Naive thymus-derived CD4-positive, alpha-beta T cell (primary cell): Measurements from ENCODE around the gene DOK4. TPM values are rescaled to one million over a fixed set of nuclear protein-coding genes. Genes with fewer than 3 reads are reported as not detected.

Experiments used
- ATAC-seq: fragments of 150-1000 bp; cut with Tn5 transposase; 2 replicates; pipeline ENCODE4 v1.10.0; 2021; ENCODE audit warnings: mild to moderate bottlenecking, moderate library complexity
- CTCF ChIA-PET: fragments of 350-600 bp; sonication (Branson Sonifier 250); formaldehyde crosslinking; loops from one replicate; lab custom pipeline; 2021; ENCODE audit warnings: antibody characterized with exemption; lab: Charles Lee
- POLR2A ChIA-PET: fragments of 350-600 bp; sonication (Branson Sonifier 250); formaldehyde crosslinking; loops from one replicate; lab custom pipeline; 2021; ENCODE audit warnings: antibody characterized with exemption, inconsistent platforms; lab: Charles Lee
- DNase-seq, 9 donors: peaks; one replicate each; pipeline versions ENCODE4 v3.0.0 to v3.0.0-alpha.2; 2020 to 2022; ENCODE audit warnings: mixed read lengths in 1 of 9
- H3K27ac ChIP-seq: one replicate; pipeline ENCODE4 v1.7.0; 2013; ENCODE audit warnings: mild to moderate bottlenecking, low read depth, low read length, moderate library complexity
- H3K27me3 ChIP-seq, 2 donors: one replicate each; pipeline ENCODE4 v1.7.0; 2013; ENCODE audit warnings: low read length in 2 of 2, mild to moderate bottlenecking in 2 of 2, moderate library complexity in 2 of 2; ENCODE audit not compliant: control insufficient read depth in 2 of 2, insufficient read depth in 2 of 2
- H3K36me3 ChIP-seq, 3 experiments: 1 replicate in 2 of 3; 2 replicates in 1 of 3; pipeline ENCODE4 v1.7.0; 2013; ENCODE audit warnings: low read length in 3 of 3, mild to moderate bottlenecking in 3 of 3, moderate library complexity in 1 of 3; ENCODE audit not compliant: insufficient read depth in 3 of 3, control insufficient read depth in 2 of 3
- H3K4me1 ChIP-seq, 2 donors: one replicate each; pipeline ENCODE4 v1.7.0; 2013; ENCODE audit warnings: low read length in 2 of 2, mild to moderate bottlenecking in 2 of 2, moderate library complexity in 1 of 2; ENCODE audit not compliant: control insufficient read depth in 2 of 2, insufficient read depth in 2 of 2
- H3K4me3 ChIP-seq: 2 replicates; pipeline ENCODE4 v1.7.0; 2013; ENCODE audit warnings: mild to moderate bottlenecking, low read length
- H3K9me3 ChIP-seq, 3 experiments: 1 replicate in 2 of 3; 2 replicates in 1 of 3; pipeline ENCODE4 v1.7.0; 2013; ENCODE audit warnings: low read length in 3 of 3; ENCODE audit not compliant: control insufficient read depth in 2 of 3
- H3K27ac Mint-ChIP-seq, 9 donors: one replicate each; pipeline ENCODE4 v1.8.0; 2020 to 2022; ENCODE audit warnings: mixed read lengths in 9 of 9, mild to moderate bottlenecking in 8 of 9, moderate library complexity in 5 of 9, inconsistent platforms in 2 of 9
- H3K27me3 Mint-ChIP-seq, 5 donors: one replicate each; pipeline ENCODE4 v1.8.0; 2021 to 2022; ENCODE audit warnings: mixed read lengths in 5 of 5, mild to moderate bottlenecking in 1 of 5
- H3K36me3 Mint-ChIP-seq, 5 donors: one replicate each; pipeline ENCODE4 v1.8.0; 2020 to 2022; ENCODE audit warnings: mixed read lengths in 5 of 5, mild to moderate bottlenecking in 3 of 5, inconsistent platforms in 1 of 5
- H3K4me1 Mint-ChIP-seq, 7 donors: one replicate each; pipeline ENCODE4 v1.8.0; 2020 to 2022; ENCODE audit warnings: mixed read lengths in 7 of 7, mild to moderate bottlenecking in 3 of 7, inconsistent platforms in 1 of 7
- H3K4me3 Mint-ChIP-seq, 10 donors: one replicate each; pipeline ENCODE4 v1.8.0; 2020 to 2022; ENCODE audit warnings: mild to moderate bottlenecking in 10 of 10, mixed read lengths in 10 of 10, moderate library complexity in 6 of 10, inconsistent platforms in 2 of 10
- H3K9me3 Mint-ChIP-seq, 11 donors: one replicate each; pipeline ENCODE4 v1.8.0; 2020 to 2022; ENCODE audit warnings: mixed read lengths in 11 of 11, mild to moderate bottlenecking in 4 of 11, inconsistent platforms in 1 of 11, moderate library complexity in 1 of 11
- intact Hi-C, 2 donors: fragments of 100-400 bp; cut with micrococcal nuclease; formaldehyde crosslinking; loops; one replicate each; pipeline ENCODE4 v1.15.1; 2023
- polyA plus RNA-seq, 2 donors: library from polyadenylated mRNA; unstranded; fragments of 300-500 nt; fragmentation: Illumina TruSeq; gene quantifications; one replicate each; pipeline ENCODE4 v1.2.3, GENCODE V29; 2021
- total RNA-seq, 6 experiments: library from RNA in 5 of 6; stranded (reverse) in 5 of 6; gene quantifications; 1 replicate in 5 of 6; 2 replicates in 1 of 6; pipeline ENCODE4 v1.2.3 and lab custom pipeline; 2021 to 2026

Gene DOK4
- total and polyA plus RNA-seq, 7 experiments from 2014 or later = 1.6 to 4.6 (median 2.9) TPM

DNA sequence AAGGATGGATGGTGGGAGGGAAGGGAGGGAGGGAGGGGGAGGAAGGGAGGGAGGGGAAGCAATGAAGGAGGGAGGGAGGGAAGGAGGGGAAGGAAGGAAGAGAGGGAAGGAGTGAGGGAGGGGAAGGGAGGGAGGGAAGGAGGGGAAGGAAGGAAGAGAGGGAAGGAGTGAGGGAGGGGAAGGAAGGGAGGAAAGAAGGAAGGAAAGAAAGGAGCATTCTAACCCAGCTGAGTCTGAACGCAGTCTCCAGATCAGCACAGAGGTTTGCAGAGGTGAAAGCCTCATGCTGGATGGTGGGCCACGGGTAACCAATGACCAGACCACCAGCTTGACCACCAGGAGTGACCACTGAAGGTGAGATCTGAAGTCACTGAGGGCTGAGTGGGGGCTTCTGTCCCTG is 63.1 kb downstream of the DOK4 start:
- no peaks in the 10 kb centered on the region for H3K9me3 Mint-ChIP-seq
- Histone ChIP-seq H3K36me3 (peaks cover 0 to 11% (median 0%) of the 10 kb centered on the region in 3 experiments), H3K4me3 (no peak overlapping the region), H3K27ac (no peak overlapping the region), H3K4me1 (peaks cover 8% of the 10 kb centered on the region in 2 donors), H3K9me3 (no peaks in the 10 kb centered on the region), H3K27me3 (no peaks in the 10 kb centered on the region)
- no peak overlapping the region for H3K27ac Mint-ChIP-seq
- peaks cover 0 to 11% (median 0%) of the 10 kb centered on the region in 5 donors for H3K36me3 Mint-ChIP-seq
- no peak overlapping the region for H3K4me3 Mint-ChIP-seq
- ATAC-seq (no peak), DNase-seq (no peak)
- ChIA-PET CTCF (interaction anchor here (0.7 to 1.8 kb wide), 3 partner anchors 10 to 97 kb away, joined by 3 to 11 read pairs (median 4); no protein-coding TSS in a partner anchor), POLR2A (interaction anchor here (1.6 kb wide), 1 partner anchor 18 kb away, joined by 3 read pairs; no protein-coding TSS in a partner anchor)
- intact Hi-C loops = no loop called here
- no peaks in the 10 kb centered on the region for H3K27me3 Mint-ChIP-seq
- H3K4me1 Mint-ChIP-seq = peaks cover 6 to 26% (median 18%) of the 10 kb centered on the region in 7 donors

DNA sequence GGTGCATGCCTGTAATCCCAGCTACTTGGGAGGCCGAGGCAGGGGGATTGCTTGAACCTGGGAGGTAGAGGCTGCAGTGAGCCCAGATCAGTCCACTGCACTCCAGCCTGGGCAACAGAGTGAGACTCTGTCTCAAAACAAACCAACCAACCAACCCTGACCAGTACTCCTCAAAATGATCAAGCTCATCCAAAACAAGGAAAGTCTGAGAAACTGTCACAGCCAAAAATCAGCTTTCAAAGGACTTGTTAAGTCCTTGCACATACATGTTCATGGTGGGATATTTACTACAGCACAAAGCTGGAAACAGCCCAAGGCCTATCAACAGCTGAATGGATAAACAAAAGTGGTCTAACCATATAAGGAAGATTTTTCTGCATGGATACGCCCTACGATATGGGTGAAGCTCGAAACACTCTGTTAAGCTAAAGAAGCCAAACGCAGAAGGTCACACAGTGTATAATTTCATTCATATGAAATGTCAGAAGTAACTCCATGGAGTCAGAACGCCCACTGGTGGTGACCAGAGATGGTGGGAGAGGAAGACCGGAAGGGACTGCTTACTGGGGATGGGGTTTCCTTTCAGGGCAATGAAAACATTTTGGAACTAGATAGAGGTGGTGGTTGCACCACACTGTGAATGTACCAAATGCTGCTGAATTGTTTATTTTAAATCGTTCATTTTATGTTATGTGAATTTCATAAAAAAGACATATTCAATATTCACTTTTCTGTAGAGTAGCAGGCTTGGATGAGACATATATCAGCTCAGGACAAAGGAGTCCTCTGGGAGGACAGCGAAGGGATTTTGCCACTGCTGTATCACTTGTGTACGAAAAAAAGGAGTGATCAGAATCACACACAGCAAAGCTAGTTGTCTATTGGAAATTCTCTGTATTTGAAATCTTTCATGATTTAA is 64.0 kb downstream of the DOK4 start:
- no peaks in the 10 kb centered on the region for H3K27me3 Mint-ChIP-seq

More for the DNA sequence above, 64.0 kb downstream of the DOK4 start:
- Histone ChIP-seq H3K36me3 (peaks cover 0 to 3% (median 0%) of the 10 kb centered on the region in 3 experiments), H3K9me3 (no peaks in the 10 kb centered on the region), H3K27ac (no peak overlapping the region), H3K4me3 (no peak overlapping the region), H3K4me1 (peaks cover 9 to 10% of the 10 kb centered on the region in 2 donors), H3K27me3 (no peaks in the 10 kb centered on the region)
- CTCF ChIA-PET = interaction anchor here (0.6 to 1.8 kb wide), 4 partner anchors 11 to 121 kb away, joined by 3 to 11 read pairs (median 4); no protein-coding TSS in a partner anchor
- H3K4me3 Mint-ChIP-seq = no peak overlapping the region
- intact Hi-C loops = no loop called here
- POLR2A ChIA-PET = interaction anchor here (0.9 to 1.6 kb wide), 3 partner anchors 19 to 100 kb away, joined by 3 read pairs; no protein-coding TSS in a partner anchor
- peaks cover 0 to 2% (median 0%) of the 10 kb centered on the region in 11 donors for H3K9me3 Mint-ChIP-seq
- ATAC-seq (no peak), DNase-seq (no peak)
- H3K27ac Mint-ChIP-seq = peak overlapping the region in 1 of 9 donors; percentile 48
- peaks cover 11 to 29% (median 24%) of the 10 kb centered on the region in 7 donors for H3K4me1 Mint-ChIP-seq
- H3K36me3 Mint-ChIP-seq = peaks cover 0 to 4% (median 0%) of the 10 kb centered on the region in 5 donors

Other genes with a start within 250 kb of the DOK4 start
- gene ARL2BP, start 241.2 kb downstream of the DOK4 start, total RNA-seq = 10 to 100 TPM; 32.6 to 57.7 (median 37.9) TPM
- gene ARL2BP, start 241.2 kb downstream of the DOK4 start, polyA plus RNA-seq = 100 to 1,000 TPM; 146 to 166 TPM
- 1 to 10 TPM in 4 of 5 experiments, under 1 TPM in 1; 0.36 to 8.4 (median 3.3) TPM for gene PLLP, start 201.8 kb downstream of the DOK4 start, total RNA-seq
- gene PLLP, start 201.8 kb downstream of the DOK4 start, polyA plus RNA-seq = 10 to 100 TPM; 10.0 to 26.0 TPM
- 1 to 10 TPM in 1 of 5 experiments, under 1 TPM in 3, not detected in 1; 0.17 to 1.9 (median 0.48) TPM for gene CCL22, start 127.7 kb downstream of the DOK4 start, total RNA-seq
- not detected for gene CCL22, start 127.7 kb downstream of the DOK4 start, polyA plus RNA-seq
- not detected for gene CX3CL1, start 114.0 kb downstream of the DOK4 start, total RNA-seq
- not detected for gene CX3CL1, start 114.0 kb downstream of the DOK4 start, polyA plus RNA-seq
- under 1 TPM in 1 of 5 experiments, not detected in 4; 0.60 TPM for gene CCL17, start 81.7 kb downstream of the DOK4 start, total RNA-seq
- not detected for gene CCL17, start 81.7 kb downstream of the DOK4 start, polyA plus RNA-seq
- 10 to 100 TPM; 33.6 to 52.8 (median 35.8) TPM for gene CIAPIN1, start 39.1 kb downstream of the DOK4 start, total RNA-seq
- 100 to 1,000 TPM in 1 of 2 donors, 10 to 100 TPM in 1; 65.2 to 119 TPM for gene CIAPIN1, start 39.1 kb downstream of the DOK4 start, polyA plus RNA-seq
- 10 to 100 TPM; 16.4 to 45.4 (median 36.6) TPM for gene COQ9, start 39.0 kb downstream of the DOK4 start, total RNA-seq
- 10 to 100 TPM; 25.7 to 51.7 TPM for gene COQ9, start 39.0 kb downstream of the DOK4 start, polyA plus RNA-seq
- 10 to 100 TPM; 63.4 to 96.3 (median 81.4) TPM for gene POLR2C, start 23.8 kb downstream of the DOK4 start, total RNA-seq
- 10 to 100 TPM; 45.0 to 55.7 TPM for gene POLR2C, start 23.8 kb downstream of the DOK4 start, polyA plus RNA-seq
- gene CCDC102A, start 50.1 kb upstream of the DOK4 start, total RNA-seq = 10 to 100 TPM in 1 of 5 experiments, 1 to 10 TPM in 4; 3.5 to 12.7 (median 7.1) TPM
- 1 to 10 TPM; 3.0 to 9.4 TPM for gene CCDC102A, start 50.1 kb upstream of the DOK4 start, polyA plus RNA-seq
- gene ADGRG5, start 56.1 kb upstream of the DOK4 start, total RNA-seq = 10 to 100 TPM in 2 of 5 experiments, 1 to 10 TPM in 1, under 1 TPM in 2; 0.67 to 16.1 (median 2.7) TPM
- gene ADGRG5, start 56.1 kb upstream of the DOK4 start, polyA plus RNA-seq = 1 to 10 TPM in 1 of 2 donors, under 1 TPM in 1; 0.43 to 1.3 TPM
- gene ADGRG1, start 142.1 kb upstream of the DOK4 start, total RNA-seq = 10 to 100 TPM in 2 of 5 experiments, 1 to 10 TPM in 2, under 1 TPM in 1; 0.67 to 96.0 (median 5.0) TPM
- under 1 TPM; 0.07 to 0.67 TPM for gene ADGRG1, start 142.1 kb upstream of the DOK4 start, polyA plus RNA-seq
- 10 to 100 TPM in 1 of 5 experiments, 1 to 10 TPM in 1, not detected in 3; 4.9 to 14.1 TPM for gene ADGRG3, start 181.8 kb upstream of the DOK4 start, total RNA-seq
- not detected for gene ADGRG3, start 181.8 kb upstream of the DOK4 start, polyA plus RNA-seq
- not detected for gene DRC7, start 208.3 kb upstream of the DOK4 start, total RNA-seq
- gene DRC7, start 208.3 kb upstream of the DOK4 start, polyA plus RNA-seq = not detected
- gene KATNB1, start 249.3 kb upstream of the DOK4 start, total RNA-seq = 10 to 100 TPM; 20.4 to 30.4 (median 26.0) TPM
- 10 to 100 TPM; 25.2 to 32.9 TPM for gene KATNB1, start 249.3 kb upstream of the DOK4 start, polyA plus RNA-seq